SH-SY5Y (cell line): ENCODE measurements around the gene MYCT1.

Experiments used
- GATA2 ChIP-seq: IDR thresholded peaks from 2 replicates; pipeline ENCODE4 v1.6.1; 2011; ENCODE audit warnings: mild to moderate bottlenecking, low read depth, low read length
- GATA3 ChIP-seq: IDR thresholded peaks from 2 replicates; pipeline ENCODE4 v1.6.1; 2011; ENCODE audit warnings: low read depth, mild to moderate bottlenecking, low read length, moderate library complexity

DNA sequence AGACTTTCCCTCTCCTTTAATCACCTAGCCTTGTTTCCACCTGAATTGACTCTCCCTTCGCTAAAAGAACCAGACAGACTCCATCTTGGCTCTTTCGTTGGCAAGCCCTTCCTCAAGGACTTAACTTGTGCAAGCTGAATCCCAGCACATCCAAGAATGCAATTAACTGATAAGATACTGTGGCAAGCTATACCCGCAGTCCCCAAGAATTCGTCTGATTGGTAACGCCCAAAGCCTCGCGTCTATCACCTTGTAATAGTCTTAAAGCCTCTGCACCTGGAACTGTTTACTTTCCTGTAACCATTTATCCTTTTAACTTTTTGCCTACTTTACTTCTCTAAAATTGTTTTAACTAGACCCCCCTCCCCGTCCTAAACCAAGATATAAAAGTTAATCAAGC lies 15.6 kb upstream of the MYCT1 start:
- TF ChIP-seq GATA2: no peak
- no peak for TF ChIP-seq GATA3
